Adrenal gland (tissue), 12 donors: ENCODE results near the gene ADGRG4. TPM values are rescaled to one million over a fixed set of nuclear protein-coding genes. Genes with fewer than 3 reads are reported as not detected.

Experiments used
- DNase-seq, 7 donors: peaks; one replicate each; pipeline ENCODE4 v3.0.0-alpha.2; 2019 to 2020
- H3K27ac ChIP-seq, 5 donors: fragments of 200-600 bp; sonication (generic) in 4 of 5; 1 replicate in 3 of 5; 2 replicates in 2 of 5; pipeline versions ENCODE4 v1.5.1 to v1.8.0; 2016 to 2020; ENCODE audit warnings: mild to moderate bottlenecking in 1 of 5
- H3K27me3 ChIP-seq: fragments of 200-600 bp; 2 replicates; pipeline ENCODE4 v1.8.0; 2021
- H3K36me3 ChIP-seq, 2 donors: fragments of 200-600 bp; replicated peaks in 1 of 2; 1 replicate in 1 of 2; 2 replicates in 1 of 2; pipeline versions ENCODE4 v1.5.1 to v1.8.0; 2018 to 2022
- H3K4me1 ChIP-seq, 2 donors: fragments of 200-600 bp; replicated peaks in 1 of 2; 1 replicate in 1 of 2; 2 replicates in 1 of 2; pipeline versions ENCODE4 v1.5.1 to v1.8.0; 2018 to 2021
- H3K4me3 ChIP-seq, 4 donors: fragments of 200-600 bp; sonication (generic) in 3 of 4; one replicate each; pipeline ENCODE4 v1.5.1; 2016 to 2018
- H3K9me3 ChIP-seq, 3 donors: fragments of 200-600 bp; sonication (generic) in 1 of 3; replicated peaks in 1 of 3; 1 replicate in 2 of 3; 2 replicates in 1 of 3; pipeline versions ENCODE4 v1.5.1 to v1.8.0; 2016 to 2021
- CTCF ChIP-seq, 6 experiments: fragments of 450-650 bp in 4 of 6; fragments of 200-600 bp in 2 of 6; sonication (generic) in 1 of 6; IDR thresholded peaks; 1 replicate in 5 of 6; 2 replicates in 1 of 6; pipeline versions ENCODE4 v1.5.1 to v1.8.0; 2016 to 2021; ENCODE audit warnings: antibody characterized with exemption in 6 of 6, mild to moderate bottlenecking in 2 of 6, moderate library complexity in 1 of 6
- POLR2A ChIP-seq, 2 donors: fragments of 450-650 bp; IDR thresholded peaks; one replicate each; pipeline ENCODE4 v1.6.1; 2017; ENCODE audit warnings: antibody characterized with exemption in 2 of 2, mild to moderate bottlenecking in 2 of 2, moderate library complexity in 1 of 2
- WGBS, 4 donors: extraction: QIAGEN DNeasy Blood & Tissue Kit in 2 of 4; methylation state at CpG; one replicate each; pipeline versions ENCODE4 v1.1.5 to v1.1.7; 2013 to 2017; 5-methylcytosine and 5-hydroxymethylcytosine counted together
- intact Hi-C, 2 donors: fragments of 100-400 bp; cut with DNase I; formaldehyde crosslinking; loops; one replicate each; pipeline versions ENCODE4 v1.14.1 to v1.15.0; 2022 to 2023
- polyA plus RNA-seq, 3 donors: library from polyadenylated mRNA; stranded (reverse); fragments of 200-250 nt in 2 of 3; fragments of 350-450 nt in 1 of 3; fragmentation: Illumina TruSeq in 1 of 3; extraction: RNeasy Lipid Tissue Mini Kit (QIAGEN cat#74804) in 1 of 3; gene quantifications; one replicate each; pipeline ENCODE4 v1.2.3, GENCODE V29; 2013 to 2014
- total RNA-seq, 9 donors: library from RNA; depleted of rRNA in 4 of 9; stranded (reverse); fragments of >200 nt in 4 of 9; fragments of 120-200 nt in 1 of 9; fragmentation: NEBNext Ultra II Directional in 1 of 9; extraction: Animal tissue kit (Norgen Biotek cat#: 25700) in 1 of 9; gene quantifications; one replicate each; pipeline versions ENCODE4 v1.1.0 to v1.2.4, GENCODE V29; 2013 to 2023
- donor health status: healthy with polysubstance abuse.
- donor health status: Bipolar disorder and iron deficiency.
- donor health status: DM: yes; HTN: yes; CAD: no.
- donor health status: DM: no; HTN: no; CAD: no.
- donor health status: DM: no; HTN: no; CAD: no.
- donor health status: DM: yes; HTN: yes; CAD: no.

Gene ADGRG4
- total and polyA plus RNA-seq, 12 donors = under 0.01 to 0.11 (median 0.01) TPM; not detected in 4

DNA sequence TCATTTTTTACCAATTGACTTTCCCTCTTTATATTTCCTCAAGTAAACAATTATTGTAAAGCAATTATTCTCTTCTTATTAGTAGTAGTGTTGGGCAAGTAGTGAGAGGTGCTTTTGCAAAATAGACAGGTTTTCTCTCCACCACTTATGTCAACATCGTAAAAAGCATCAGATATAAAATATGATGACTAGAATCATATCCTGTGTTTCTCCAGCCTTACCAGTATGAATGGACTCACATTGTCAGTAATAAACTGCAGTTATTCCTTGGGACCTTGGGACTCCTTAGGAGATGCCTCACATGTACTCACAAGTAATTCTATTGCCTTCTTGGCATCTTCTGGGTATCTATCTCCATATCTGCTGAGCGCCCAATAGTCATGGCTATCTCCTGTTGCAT, 146.5 kb downstream of the ADGRG4 start:
- intact Hi-C loops = no loop called here
- Histone ChIP-seq H3K27ac (no peak overlapping the region), H3K4me3 (no peak overlapping the region), H3K36me3 (no peaks in the 10 kb centered on the region), H3K4me1 (no peaks in the 10 kb centered on the region), H3K27me3 (no peaks in the 10 kb centered on the region), H3K9me3 (no peaks in the 10 kb centered on the region)
- DNase-seq = no peak
- TF ChIP-seq CTCF (IDR thresholded peaks at IDR 0.05) (no peak), POLR2A (IDR thresholded peaks at IDR 0.05) (no peak)
- 75 to 97% (median 84%) methylated on average over 2 of the region's 2 CpGs for WGBS, 4 donors

DNA sequence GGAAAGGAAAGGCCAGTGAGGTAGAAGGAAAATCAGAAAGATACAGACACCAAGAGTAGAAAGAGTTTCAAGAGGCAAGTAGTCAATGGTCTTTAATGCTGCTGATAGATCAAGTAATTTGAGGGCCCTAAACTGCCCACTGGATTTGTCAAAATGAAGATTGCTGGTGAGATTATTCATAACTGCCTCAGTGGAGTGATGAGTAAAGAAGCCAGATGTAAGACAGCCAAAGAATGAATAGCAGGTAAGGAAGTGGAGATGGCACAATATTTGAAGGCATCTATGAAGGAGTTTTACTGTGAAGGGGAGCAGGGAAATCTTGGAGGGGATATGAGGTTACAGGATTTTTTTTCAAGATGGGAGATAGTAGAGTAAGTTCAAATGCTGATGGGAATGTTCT, 147.2 kb downstream of the ADGRG4 start:
- no peak overlapping the region for H3K4me3 ChIP-seq
- no peaks in the 10 kb centered on the region for H3K36me3 ChIP-seq
- intact Hi-C loops = no loop called here
- no peaks in the 10 kb centered on the region for H3K4me1 ChIP-seq
- no peaks in the 10 kb centered on the region for H3K27me3 ChIP-seq
- no peaks in the 10 kb centered on the region for H3K9me3 ChIP-seq
- TF ChIP-seq CTCF (IDR thresholded peaks at IDR 0.05) = no peak
- TF ChIP-seq POLR2A (IDR thresholded peaks at IDR 0.05) = no peak
- no peak for DNase-seq
- H3K27ac ChIP-seq = no peak overlapping the region

DNA sequence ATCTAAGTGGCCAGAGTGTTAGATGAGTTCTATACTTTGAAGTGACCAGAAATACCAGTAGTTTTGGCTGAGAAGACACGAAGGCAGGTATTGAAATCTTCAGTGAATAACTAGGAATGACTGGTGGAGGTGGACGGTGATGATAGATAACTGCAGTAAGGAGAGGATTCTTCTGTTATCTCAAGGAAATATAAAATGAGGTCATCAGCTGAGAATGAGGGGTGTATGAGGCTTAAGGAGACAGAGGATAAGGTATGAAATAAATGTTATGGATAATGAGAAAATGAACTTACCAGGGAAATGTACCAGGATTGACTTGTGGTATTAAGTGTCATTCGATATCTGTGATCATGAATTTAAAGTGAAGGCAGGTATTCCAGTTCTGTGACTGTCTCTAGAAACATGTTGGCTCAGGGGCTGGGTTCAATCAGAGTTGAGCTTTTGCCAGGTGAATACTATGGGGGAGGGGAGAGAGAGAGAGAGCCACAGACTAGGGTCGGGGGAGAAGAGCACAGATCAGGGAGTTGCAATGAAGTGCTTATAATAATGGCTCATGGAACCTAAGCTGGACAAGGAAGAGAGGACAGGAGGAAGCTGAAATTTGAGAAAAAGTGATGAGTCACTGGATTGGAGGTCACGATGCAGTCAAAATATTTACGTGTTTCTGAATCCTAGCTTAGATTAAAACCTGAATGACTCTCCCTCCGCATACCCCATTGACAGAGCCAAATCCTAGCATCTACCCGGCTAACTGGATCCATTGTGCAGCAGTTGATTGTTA, 149.5 kb downstream of the ADGRG4 start:
- intact Hi-C loops = no loop called here
- whole genome bisulfite sequencing, 4 donors = 49 to 75% (median 59%) methylated on average over 8 of the region's 8 CpGs
- Histone ChIP-seq H3K27ac (no peak overlapping the region), H3K9me3 (no peaks in the 10 kb centered on the region), H3K27me3 (no peaks in the 10 kb centered on the region), H3K4me1 (no peaks in the 10 kb centered on the region), H3K4me3 (no peak overlapping the region), H3K36me3 (no peaks in the 10 kb centered on the region)
- no peak for DNase-seq
- TF ChIP-seq POLR2A (IDR thresholded peaks at IDR 0.05) (no peak), CTCF (IDR thresholded peaks at IDR 0.05) (no peak)

- Histone ChIP-seq H3K27ac (no peak overlapping the region), H3K4me1 (no peaks in the 10 kb centered on the region), H3K4me3 (no peak overlapping the region), H3K36me3 (no peaks in the 10 kb centered on the region), H3K9me3 (no peaks in the 10 kb centered on the region), H3K27me3 (no peaks in the 10 kb centered on the region)
- intact Hi-C loops = no loop called here
- TF ChIP-seq CTCF (IDR thresholded peaks at IDR 0.05) = no peak
- no peak for TF ChIP-seq POLR2A (IDR thresholded peaks at IDR 0.05)
- no peak for DNase-seq
- 76 to 93% (median 90%) methylated on average over 5 of the region's 5 CpGs for WGBS, 4 donors
Measured at GRCh38 chrX:136452614-136453013, 151.9 kb downstream of the ADGRG4 start.
